Measurements from ENCODE around the gene CMSS1.

DNA sequence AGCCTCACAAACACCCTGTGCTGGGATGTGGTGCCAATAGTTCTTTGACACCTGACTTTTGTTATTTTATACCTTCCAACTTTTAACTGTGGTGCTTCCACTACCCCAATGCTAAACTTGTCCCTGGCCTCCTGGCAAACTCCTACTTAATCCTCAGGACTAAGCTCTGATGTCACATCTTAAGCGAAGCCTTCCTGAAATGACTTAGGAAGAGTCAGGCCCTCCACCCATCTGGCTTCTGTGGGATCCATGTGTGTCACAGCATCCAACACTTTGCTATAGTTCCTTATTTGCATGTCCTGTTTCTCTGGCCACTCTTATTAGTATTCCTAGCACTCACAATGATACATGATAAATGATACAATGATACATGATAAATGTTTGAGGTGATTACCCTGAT, 163.5 kb downstream of the CMSS1 start:
- TF ChIP-seq CTCF (conservative IDR thresholded peaks at IDR 0.05) (no peak), ZFX (IDR thresholded peaks at IDR 0.05) (no peak)

Data from C4-2B (cell line).